Measurements from ENCODE around the gene USP2. TPM values are rescaled to one million over a fixed set of nuclear protein-coding genes. Genes with fewer than 3 reads are reported as not detected.
A peak's percentile ranks its signal among the peaks of the same experiment; 100 is the strongest.

The USP2 gene
- total RNA-seq, 2 donors from 2014 or later, result 38.9 to 58.7 TPM

- Histone ChIP-seq H3K36me3 (peaks cover 38% of the 10 kb centered on the region), H3K9me3 (no peaks in the 10 kb centered on the region), H3K4me1 (peaks cover 0 to 60% of the 10 kb centered on the region in 2 donors), H3K4me3 (peak overlapping the region; percentile 73 to 85), H3K27me3 (no peaks in the 10 kb centered on the region), H3K27ac (peak overlapping the region; percentile 98 to 99)
- TF ChIP-seq CTCF (IDR thresholded peaks at IDR 0.05), result no peak
- no peak for DNase-seq (ENCODE audit: low spot score)
Measured at GRCh38 chr11:119316016-119316728, 65.3 kb downstream of the USP2 start.

GRCh38 chr11:119315131-119316015 lies 66.1 kb downstream of the USP2 start:
- no peak for DNase-seq (ENCODE audit: low spot score)
- Histone ChIP-seq H3K4me1 (peaks cover 0 to 52% of the 10 kb centered on the region in 2 donors), H3K4me3 (peak overlapping the region; percentile 73 to 85), H3K9me3 (no peaks in the 10 kb centered on the region), H3K36me3 (peaks cover 46% of the 10 kb centered on the region), H3K27ac (peak overlapping the region; percentile 98 to 99), H3K27me3 (no peaks in the 10 kb centered on the region)
- TF ChIP-seq CTCF (IDR thresholded peaks at IDR 0.05), result peak in 1 of 2 donors; percentile 43

- Histone ChIP-seq H3K9me3 (no peaks in the 10 kb centered on the region), H3K4me3 (peak overlapping the region; percentile 73 to 85), H3K4me1 (peaks cover 0 to 46% of the 10 kb centered on the region in 2 donors), H3K27me3 (no peaks in the 10 kb centered on the region), H3K36me3 (peaks cover 53% of the 10 kb centered on the region), H3K27ac (peak overlapping the region; percentile 98 to 99)
- TF ChIP-seq CTCF (IDR thresholded peaks at IDR 0.05), result no peak
- no peak for DNase-seq (ENCODE audit: low spot score)
Measured at GRCh38 chr11:119314726-119315125, 66.8 kb downstream of the USP2 start.

GRCh38 chr11:119310682-119311052 lies 70.8 kb downstream of the USP2 start:
- Histone ChIP-seq H3K36me3 (peaks cover 78% of the 10 kb centered on the region), H3K4me1 (peaks cover 0 to 7% of the 10 kb centered on the region in 2 donors), H3K27me3 (no peaks in the 10 kb centered on the region), H3K4me3 (no peak overlapping the region), H3K9me3 (no peaks in the 10 kb centered on the region), H3K27ac (peak overlapping the region in 1 of 2 donors; percentile 31)
- no peak for TF ChIP-seq CTCF (IDR thresholded peaks at IDR 0.05)
- no peak for DNase-seq (ENCODE audit: low spot score)

GRCh38 chr11:119309953-119310681 lies 71.4 kb downstream of the USP2 start:
- Histone ChIP-seq H3K4me1 (peaks cover 0 to 2% of the 10 kb centered on the region in 2 donors), H3K4me3 (no peak overlapping the region), H3K36me3 (peaks cover 78% of the 10 kb centered on the region), H3K27ac (peak overlapping the region in 1 of 2 donors; percentile 31), H3K27me3 (no peaks in the 10 kb centered on the region), H3K9me3 (no peaks in the 10 kb centered on the region)
- no peak for DNase-seq (ENCODE audit: low spot score)
- no peak for TF ChIP-seq CTCF (IDR thresholded peaks at IDR 0.05)

Measured in right atrium auricular region (tissue), 2 donors.